Skeletal muscle tissue (tissue), 4 donors: ENCODE measurements around the gene C17orf78. TPM values are rescaled to one million over a fixed set of nuclear protein-coding genes. Genes with fewer than 3 reads are reported as not detected.
"Not testable (repeated sequence)": the region's sequence is repeated elsewhere in the genome, so short reads cannot be mapped to it uniquely, and the experiment has no call there.

ENCODE experiments used
- H3K27ac ChIP-seq: one replicate; pipeline ENCODE4 v1.7.0; 2013; ENCODE audit warnings: mild to moderate bottlenecking, low read depth, low read length, inconsistent platforms
- H3K27me3 ChIP-seq, 3 donors: one replicate each; pipeline ENCODE4 v1.7.0; 2013; ENCODE audit warnings: low read length in 3 of 3; ENCODE audit not compliant: control insufficient read depth in 3 of 3, insufficient read depth in 3 of 3
- H3K36me3 ChIP-seq, 3 donors: one replicate each; pipeline ENCODE4 v1.7.0; 2013; ENCODE audit warnings: low read length in 3 of 3; ENCODE audit not compliant: control insufficient read depth in 3 of 3, insufficient read depth in 3 of 3
- H3K4me1 ChIP-seq, 3 donors: one replicate each; pipeline ENCODE4 v1.7.0; 2013; ENCODE audit warnings: low read length in 3 of 3, mild to moderate bottlenecking in 3 of 3; ENCODE audit not compliant: control insufficient read depth in 3 of 3, insufficient read depth in 3 of 3
- H3K4me3 ChIP-seq, 3 donors: one replicate each; pipeline ENCODE4 v1.7.0; 2013; ENCODE audit warnings: low read length in 3 of 3
- H3K9ac ChIP-seq, 3 donors: one replicate each; pipeline ENCODE4 v1.7.0; 2013; ENCODE audit warnings: low read length in 3 of 3, mild to moderate bottlenecking in 3 of 3, moderate library complexity in 2 of 3, low read depth in 1 of 3
- H3K9me3 ChIP-seq, 3 donors: one replicate each; pipeline ENCODE4 v1.7.0; 2013; ENCODE audit warnings: low read length in 3 of 3; ENCODE audit not compliant: control insufficient read depth in 3 of 3
- total RNA-seq: library from RNA; depleted of rRNA; stranded (reverse); fragments of >200 nt; gene quantifications from one replicate; pipeline ENCODE4 v1.2.3, GENCODE V29; 2014
- donor health status: Osteomylitis.

The C17orf78 gene
- not detected for total RNA-seq

DNA sequence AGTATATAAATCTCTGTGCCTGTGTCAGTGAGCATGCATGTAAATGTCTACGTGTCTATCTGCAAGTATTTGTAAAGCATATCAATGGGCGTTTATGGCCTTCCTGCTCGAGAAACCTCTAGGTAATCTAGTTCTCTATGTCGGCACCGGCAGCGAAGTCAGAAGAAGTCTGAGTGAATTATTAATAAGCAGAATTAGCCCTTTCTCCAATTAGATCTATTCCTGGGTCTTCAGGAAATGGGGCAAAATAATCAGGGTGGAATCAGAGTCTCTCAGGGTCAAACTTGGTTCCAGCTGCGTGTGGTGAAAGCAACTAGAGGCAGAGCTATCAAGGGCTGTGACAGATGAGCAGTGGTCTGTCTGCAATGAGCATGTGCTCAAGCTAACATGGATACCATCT lies at the start of gene C17orf78:
Gene C17orf78 (plus strand): TSS at position 280 of the 400 bp plus-strand sequence. CDS start 108 bp downstream, at position 388.
- Histone ChIP-seq H3K4me3 (no peak within 1 kb of the TSS), H3K27ac (no peak within 1 kb of the TSS), H3K4me1 (no peaks in the 10 kb centered on the region), H3K9me3 (no peaks in the 10 kb centered on the region), H3K36me3 (no peaks in the 10 kb centered on the region), H3K9ac (no peak within 1 kb of the TSS), H3K27me3 (no peaks in the 10 kb centered on the region)

DNA sequence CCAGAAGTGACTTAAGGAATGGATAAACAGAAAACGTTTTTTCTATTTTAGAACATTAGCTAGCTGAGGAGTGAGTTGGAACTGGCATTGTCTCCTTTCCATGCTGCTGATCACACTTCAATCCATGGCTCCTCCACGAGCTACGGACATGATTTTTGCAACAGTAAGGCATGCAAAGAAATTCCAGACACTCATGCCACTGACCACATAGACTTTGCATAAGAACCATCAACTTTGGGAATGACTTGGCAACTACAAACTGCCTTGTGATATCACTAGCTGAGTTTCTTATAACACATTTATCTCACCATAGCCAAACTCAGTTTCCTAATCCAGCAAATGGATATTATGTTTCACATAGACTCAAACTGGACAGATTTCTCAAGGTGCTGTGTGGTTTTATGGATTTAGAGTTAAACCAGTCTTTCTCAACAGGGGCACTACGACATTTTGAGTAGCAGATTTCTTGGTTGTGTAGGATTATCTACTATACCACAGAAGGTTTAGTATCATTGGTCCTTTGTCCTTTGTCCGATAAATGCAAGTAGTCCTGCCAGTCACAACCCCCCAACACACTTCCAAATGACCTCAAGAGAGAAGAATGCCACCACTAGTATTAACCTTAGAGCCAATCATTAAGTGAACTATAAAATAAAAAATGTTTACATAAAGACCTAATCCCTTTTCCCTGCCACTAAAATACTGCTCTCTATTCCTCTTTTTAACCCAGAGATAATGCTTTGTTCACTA lies 48.3 kb upstream of the C17orf78 start:
- Histone ChIP-seq H3K27ac (peak overlapping the region; percentile 54), H3K4me3 (peak overlapping the region in 1 of 3 donors; percentile 37), H3K36me3 (peaks cover 0 to 6% (median 5%) of the 10 kb centered on the region in 3 donors), H3K4me1 (peaks cover 0 to 12% (median 7%) of the 10 kb centered on the region in 3 donors), H3K9ac (peak overlapping the region in 1 of 3 donors; percentile 14), H3K27me3 (no peaks in the 10 kb centered on the region), H3K9me3 (no peaks in the 10 kb centered on the region)

DNA sequence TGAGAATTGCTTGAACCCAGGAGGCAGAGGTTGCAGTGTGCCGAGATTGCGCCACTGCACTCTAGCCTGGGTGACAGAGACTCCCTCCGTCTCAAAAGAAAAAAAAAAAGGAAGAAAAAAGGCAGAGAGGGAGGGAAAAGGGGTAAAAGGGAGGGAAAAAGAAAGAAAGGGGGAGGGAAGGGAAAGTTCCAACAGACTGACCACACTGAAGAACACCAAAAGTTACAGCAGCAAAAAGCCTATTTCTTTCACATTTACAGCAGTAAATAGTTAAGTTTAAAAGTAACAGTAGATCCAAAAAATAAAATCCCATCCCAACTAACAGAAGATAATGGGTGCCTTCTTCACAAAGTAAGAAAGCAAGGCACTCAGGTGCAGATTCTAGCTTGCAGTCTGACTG lies 36.9 kb upstream of the C17orf78 start:
- H3K27ac ChIP-seq, result no peak overlapping the region
- no peak overlapping the region for H3K9ac ChIP-seq
- no peaks in the 10 kb centered on the region for H3K9me3 ChIP-seq
- no peaks in the 10 kb centered on the region for H3K4me1 ChIP-seq
- H3K36me3 ChIP-seq, result peaks cover 0 to 2% (median 0%) of the 10 kb centered on the region in 3 donors
- no peaks in the 10 kb centered on the region for H3K27me3 ChIP-seq
- H3K4me3 ChIP-seq, result no peak overlapping the region

DNA sequence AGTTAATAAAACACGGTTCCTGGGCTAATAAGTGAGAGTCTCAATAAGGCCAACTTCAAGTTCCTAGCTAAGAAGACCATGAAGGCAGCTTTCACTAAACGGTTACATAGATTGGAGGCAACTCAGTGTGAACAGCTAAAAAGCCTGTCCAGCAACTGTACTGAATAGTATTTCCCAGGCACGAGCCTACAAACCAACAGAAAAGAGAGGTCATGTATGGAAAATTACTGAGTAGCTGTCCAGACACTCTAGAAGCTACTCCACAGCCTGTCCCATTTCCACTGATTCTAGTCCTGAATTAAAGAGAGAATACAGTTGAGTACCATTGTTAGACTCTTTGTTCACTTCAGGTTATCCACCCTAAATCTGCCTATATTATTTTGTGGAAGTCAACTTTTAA lies 36.5 kb upstream of the C17orf78 start:
- Histone ChIP-seq H3K4me3 (no peak overlapping the region), H3K9ac (no peak overlapping the region), H3K4me1 (no peaks in the 10 kb centered on the region), H3K36me3 (peaks cover 0 to 2% (median 0%) of the 10 kb centered on the region in 3 donors), H3K9me3 (no peaks in the 10 kb centered on the region), H3K27me3 (no peaks in the 10 kb centered on the region), H3K27ac (no peak overlapping the region)

DNA sequence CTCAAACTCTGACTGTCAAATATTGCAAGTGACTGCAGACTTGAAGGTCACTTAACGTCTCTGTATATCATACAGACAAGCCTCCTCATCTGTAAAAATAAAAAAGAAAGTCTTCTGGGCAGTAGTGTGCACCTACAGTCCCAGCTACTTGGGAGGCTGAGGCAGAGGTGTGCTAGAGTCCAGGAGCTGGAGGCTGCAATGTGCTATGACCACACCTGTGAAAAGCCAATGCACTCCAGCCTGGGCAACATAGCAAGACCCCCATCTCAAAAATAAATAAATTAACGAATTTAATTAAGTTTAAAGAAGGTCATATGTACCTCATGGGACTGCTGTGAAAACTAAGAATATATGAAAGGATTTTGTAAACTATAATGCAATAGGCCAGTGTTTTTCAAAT lies 35.0 kb upstream of the C17orf78 start:
- Histone ChIP-seq H3K27ac (no peak overlapping the region), H3K9me3 (no peaks in the 10 kb centered on the region), H3K27me3 (no peaks in the 10 kb centered on the region), H3K9ac (no peak overlapping the region), H3K4me3 (no peak overlapping the region), H3K36me3 (peaks cover 0 to 2% (median 0%) of the 10 kb centered on the region in 3 donors), H3K4me1 (peaks cover 0 to 1% (median 0%) of the 10 kb centered on the region in 3 donors)

DNA sequence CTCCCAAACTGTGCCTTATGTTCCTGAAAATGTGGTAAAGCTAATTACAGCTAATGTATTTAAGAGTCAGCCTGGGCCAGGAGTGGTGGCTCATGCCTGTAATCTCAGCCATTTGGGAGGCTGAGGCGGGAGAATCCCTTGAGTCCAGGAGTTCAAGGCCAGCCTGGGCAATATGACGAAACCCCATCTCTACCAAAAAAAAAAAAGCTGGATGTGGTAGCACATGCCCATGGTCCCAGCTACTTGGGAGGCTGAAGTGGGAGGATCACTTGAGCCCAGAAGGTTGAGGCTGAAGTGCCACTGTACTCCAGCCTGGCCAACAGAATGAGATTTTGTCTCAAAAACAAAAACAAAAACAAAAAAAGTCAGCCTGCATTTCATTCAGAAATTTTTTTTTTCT lies 33.2 kb upstream of the C17orf78 start:
- Histone ChIP-seq H3K9ac (no peak overlapping the region), H3K4me1 (peaks cover 0 to 2% (median 0%) of the 10 kb centered on the region in 3 donors), H3K4me3 (no peak overlapping the region), H3K27me3 (no peaks in the 10 kb centered on the region), H3K27ac (no peak overlapping the region), H3K9me3 (no peaks in the 10 kb centered on the region), H3K36me3 (peaks cover 0 to 2% (median 0%) of the 10 kb centered on the region in 3 donors)

DNA sequence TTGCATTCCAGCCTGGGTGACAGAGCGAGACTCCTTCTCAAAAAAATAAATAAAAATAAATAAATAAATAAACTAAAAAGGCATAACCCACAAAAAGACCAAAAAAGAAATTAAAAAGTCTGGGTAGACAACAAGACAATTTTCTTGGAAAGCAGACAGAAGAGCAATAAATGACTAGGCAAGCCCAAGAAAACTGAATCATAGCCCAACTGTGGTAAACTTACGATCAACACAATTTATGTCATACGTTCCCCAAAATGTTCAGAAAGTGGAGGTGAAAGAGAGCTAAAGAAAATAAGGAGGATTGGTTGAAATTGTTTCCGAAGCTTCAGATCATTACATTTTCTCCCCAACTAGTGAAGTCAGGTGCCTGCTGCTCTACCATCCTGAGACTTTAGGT lies 31.3 kb upstream of the C17orf78 start:
- no peak overlapping the region for H3K9ac ChIP-seq
- H3K27me3 ChIP-seq, result no peaks in the 10 kb centered on the region
- no peak overlapping the region for H3K4me3 ChIP-seq
- H3K9me3 ChIP-seq, result no peaks in the 10 kb centered on the region
- H3K36me3 ChIP-seq, result peaks cover 0 to 2% (median 0%) of the 10 kb centered on the region in 3 donors
- peaks cover 0 to 2% (median 0%) of the 10 kb centered on the region in 3 donors for H3K4me1 ChIP-seq
- no peak overlapping the region for H3K27ac ChIP-seq

DNA sequence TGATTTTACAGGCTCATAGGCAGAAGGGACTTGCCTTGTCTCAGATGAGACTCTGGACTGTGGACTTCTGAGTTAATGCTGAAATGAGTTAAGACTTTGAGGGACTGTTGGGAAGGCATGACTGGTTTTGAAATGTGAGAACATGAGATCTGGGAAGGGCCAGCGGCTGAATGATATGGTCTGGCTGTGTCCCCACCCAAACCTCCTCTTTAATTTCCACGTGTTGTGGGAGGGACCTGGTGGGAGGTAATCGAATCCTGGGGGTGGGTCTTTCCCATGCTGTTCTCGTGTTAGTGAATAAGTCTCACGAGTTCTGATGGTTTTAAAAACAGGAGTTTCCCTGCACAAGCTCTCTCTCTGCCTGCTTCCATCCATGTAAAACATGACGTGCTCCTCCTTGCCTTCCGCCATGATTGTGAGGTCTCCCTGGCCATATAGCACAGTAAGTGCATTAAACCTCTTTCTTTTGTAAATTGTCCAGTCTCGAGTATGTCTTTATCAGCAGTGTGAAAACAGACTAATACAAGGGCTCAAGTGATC lies 28.9 kb upstream of the C17orf78 start:
- H3K4me1 ChIP-seq, H3K27ac ChIP-seq, H3K9me3 ChIP-seq, H3K9ac ChIP-seq, H3K4me3 ChIP-seq, H3K27me3 ChIP-seq, H3K36me3 ChIP-seq: not testable (repeated sequence)

DNA sequence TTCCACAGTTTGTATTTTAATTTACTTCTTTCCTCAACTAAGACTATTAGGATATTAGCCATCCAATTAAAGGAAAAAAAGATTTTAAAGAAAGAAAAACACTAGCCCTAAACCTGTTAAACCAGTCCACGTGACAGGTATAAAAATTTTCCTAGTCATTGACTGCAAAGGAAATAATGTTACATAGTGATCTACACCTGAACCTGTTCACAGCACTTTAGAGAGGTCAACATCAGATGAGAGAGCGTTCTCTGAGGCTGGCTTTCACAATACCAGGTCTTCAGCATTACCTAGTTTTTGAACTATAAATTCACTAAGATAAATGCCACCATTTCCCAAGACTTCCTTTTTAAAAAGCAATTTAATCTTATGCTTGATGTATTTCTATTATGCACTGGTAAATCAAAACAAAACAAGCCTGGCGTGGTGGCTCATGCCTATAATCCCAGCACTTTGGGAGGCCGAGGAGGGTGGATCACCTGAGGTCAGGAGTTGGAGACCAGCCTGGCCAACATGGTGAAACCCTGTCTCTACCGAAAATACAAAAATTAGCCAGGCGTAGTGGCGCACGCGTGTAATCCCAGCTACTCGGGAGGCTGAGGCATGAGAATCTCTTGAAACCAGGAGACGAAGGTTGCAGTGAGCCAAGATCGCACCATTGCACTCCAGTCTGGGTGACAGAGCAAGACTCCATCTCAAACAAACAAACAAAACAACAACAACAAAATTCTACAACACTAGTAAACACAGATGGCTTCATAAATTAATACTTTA lies 18.8 kb upstream of the C17orf78 start:
- not testable (repeated sequence) for H3K4me3 ChIP-seq, H3K9me3 ChIP-seq, H3K36me3 ChIP-seq, H3K27ac ChIP-seq, H3K27me3 ChIP-seq
- peak overlapping the region in 1 of 3 donors; percentile 25 for H3K9ac ChIP-seq
- peaks cover 12 to 22% (median 17%) of the 10 kb centered on the region in 3 donors for H3K4me1 ChIP-seq
